ENCODE measurements around the gene FLOT2. TPM values are rescaled to one million over a fixed set of nuclear protein-coding genes. Genes with fewer than 3 reads are reported as not detected.

Gene FLOT2
- total RNA-seq, 1 donor from 2014 or later = 56.2 TPM

DNA sequence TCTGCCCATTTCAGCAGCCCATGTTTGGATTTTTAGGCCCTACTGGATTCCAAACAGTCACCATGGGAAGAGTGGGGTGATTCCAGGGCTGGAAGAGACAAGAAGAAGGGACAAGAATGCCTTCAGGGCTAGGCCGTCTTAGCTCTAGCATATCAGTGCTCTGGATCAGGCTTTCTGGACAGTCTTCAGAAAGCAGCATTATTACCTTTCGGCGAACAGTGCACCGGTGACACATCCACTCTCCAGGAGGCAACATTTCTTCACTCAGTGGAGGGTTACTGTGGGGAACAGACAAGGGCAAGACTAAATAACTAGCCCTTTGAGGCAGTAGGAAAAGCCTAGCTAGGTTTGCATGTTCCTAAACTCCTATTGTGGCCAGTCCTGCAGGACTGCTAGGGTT, 29.3 kb upstream of the FLOT2 start:
- peak overlapping the region; percentile 58 for H3K27ac ChIP-seq
- DNase-seq (ENCODE audit: extremely low spot score in 2 of 2) = no peak
- intact Hi-C loops (cut with DNase I) = no loop called here
- H3K4me1 ChIP-seq = peaks cover 28% of the 10 kb centered on the region
- H3K4me3 ChIP-seq = no peak overlapping the region
- no peaks in the 10 kb centered on the region for H3K9me3 ChIP-seq
- peaks cover 0 to 22% of the 10 kb centered on the region in 2 donors for H3K36me3 ChIP-seq
- H3K27me3 ChIP-seq = no peaks in the 10 kb centered on the region
- TF ChIP-seq POLR2AphosphoS5 (IDR thresholded peaks at IDR 0.05; ENCODE audit: insufficient read depth in 1 of 2, low read depth in 1 of 2) (no peak), POLR2A (IDR thresholded peaks at IDR 0.05) (no peak)
- TF ChIP-seq, protein P1, sequence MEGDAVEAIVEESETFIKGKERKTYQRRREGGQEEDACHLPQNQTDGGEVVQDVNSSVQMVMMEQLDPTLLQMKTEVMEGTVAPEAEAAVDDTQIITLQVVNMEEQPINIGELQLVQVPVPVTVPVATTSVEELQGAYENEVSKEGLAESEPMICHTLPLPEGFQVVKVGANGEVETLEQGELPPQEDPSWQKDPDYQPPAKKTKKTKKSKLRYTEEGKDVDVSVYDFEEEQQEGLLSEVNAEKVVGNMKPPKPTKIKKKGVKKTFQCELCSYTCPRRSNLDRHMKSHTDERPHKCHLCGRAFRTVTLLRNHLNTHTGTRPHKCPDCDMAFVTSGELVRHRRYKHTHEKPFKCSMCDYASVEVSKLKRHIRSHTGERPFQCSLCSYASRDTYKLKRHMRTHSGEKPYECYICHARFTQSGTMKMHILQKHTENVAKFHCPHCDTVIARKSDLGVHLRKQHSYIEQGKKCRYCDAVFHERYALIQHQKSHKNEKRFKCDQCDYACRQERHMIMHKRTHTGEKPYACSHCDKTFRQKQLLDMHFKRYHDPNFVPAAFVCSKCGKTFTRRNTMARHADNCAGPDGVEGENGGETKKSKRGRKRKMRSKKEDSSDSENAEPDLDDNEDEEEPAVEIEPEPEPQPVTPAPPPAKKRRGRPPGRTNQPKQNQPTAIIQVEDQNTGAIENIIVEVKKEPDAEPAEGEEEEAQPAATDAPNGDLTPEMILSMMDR (IDR thresholded peaks at IDR 0.05) = no peak

DNA sequence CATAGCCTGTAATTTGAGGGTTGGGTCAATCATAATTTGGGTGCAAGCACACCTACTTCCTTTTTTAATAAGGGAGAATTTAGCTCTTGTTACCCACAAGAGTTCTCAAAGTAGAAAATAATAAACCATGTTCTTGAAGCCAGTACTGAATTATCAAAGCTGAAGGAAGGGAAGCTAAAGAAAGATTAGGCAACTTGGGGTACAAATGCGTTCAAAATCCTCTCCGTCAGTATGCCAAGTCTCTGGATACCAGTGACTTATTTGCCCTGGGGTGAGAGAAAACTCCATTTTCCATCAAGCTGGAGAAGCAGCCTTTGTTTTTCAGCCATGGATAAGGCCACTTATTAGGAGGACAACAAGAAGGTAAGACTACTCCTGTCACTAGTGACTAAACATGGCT, 28.8 kb upstream of the FLOT2 start:
- no peaks in the 10 kb centered on the region for H3K27me3 ChIP-seq
- H3K27ac ChIP-seq = peak overlapping the region; percentile 58
- intact Hi-C loops (cut with DNase I) = no loop called here
- TF ChIP-seq, protein P1 (IDR thresholded peaks at IDR 0.05) = no peak
- H3K36me3 ChIP-seq = peaks cover 0 to 26% of the 10 kb centered on the region in 2 donors
- no peak overlapping the region for H3K4me3 ChIP-seq
- H3K4me1 ChIP-seq = peaks cover 28% of the 10 kb centered on the region
- no peaks in the 10 kb centered on the region for H3K9me3 ChIP-seq
- no peak for DNase-seq (ENCODE audit: extremely low spot score in 2 of 2)

DNA sequence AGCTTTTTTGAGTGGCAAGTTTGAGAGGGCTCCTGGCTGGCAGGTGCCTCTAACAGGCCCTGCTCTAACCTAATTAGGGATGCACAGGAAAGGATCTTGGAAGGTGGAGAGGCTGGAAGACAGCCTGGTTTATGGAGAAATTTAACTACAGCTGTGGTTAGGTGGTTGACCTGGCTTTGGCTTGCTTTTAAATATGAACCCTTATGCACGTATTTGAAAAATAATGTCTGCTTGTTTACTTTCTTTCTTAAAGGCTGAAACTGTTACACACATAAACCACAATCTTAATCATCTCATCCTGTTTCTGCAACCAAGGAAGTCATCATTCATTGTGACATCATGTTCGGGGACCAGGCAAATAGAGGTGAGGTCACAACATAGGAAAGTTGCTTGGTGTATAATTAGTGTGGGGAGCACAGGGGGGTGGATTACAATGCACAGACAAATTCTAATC, 28.4 kb upstream of the FLOT2 start:
- TF ChIP-seq POLR2AphosphoS5 (IDR thresholded peaks at IDR 0.05; ENCODE audit: insufficient read depth in 1 of 2, low read depth in 1 of 2) = peak in 1 of 2 donors; percentile 76
- TF ChIP-seq, protein P1 (IDR thresholded peaks at IDR 0.05) = no peak
- no peak for DNase-seq (ENCODE audit: extremely low spot score in 2 of 2)
- H3K27ac ChIP-seq = peak overlapping the region; percentile 58
- peaks cover 28% of the 10 kb centered on the region for H3K4me1 ChIP-seq
- H3K36me3 ChIP-seq = peaks cover 0 to 30% of the 10 kb centered on the region in 2 donors
- H3K4me3 ChIP-seq = no peak overlapping the region
- H3K9me3 ChIP-seq = no peaks in the 10 kb centered on the region
- no peaks in the 10 kb centered on the region for H3K27me3 ChIP-seq
- intact Hi-C loops (cut with DNase I) = no loop called here

DNA sequence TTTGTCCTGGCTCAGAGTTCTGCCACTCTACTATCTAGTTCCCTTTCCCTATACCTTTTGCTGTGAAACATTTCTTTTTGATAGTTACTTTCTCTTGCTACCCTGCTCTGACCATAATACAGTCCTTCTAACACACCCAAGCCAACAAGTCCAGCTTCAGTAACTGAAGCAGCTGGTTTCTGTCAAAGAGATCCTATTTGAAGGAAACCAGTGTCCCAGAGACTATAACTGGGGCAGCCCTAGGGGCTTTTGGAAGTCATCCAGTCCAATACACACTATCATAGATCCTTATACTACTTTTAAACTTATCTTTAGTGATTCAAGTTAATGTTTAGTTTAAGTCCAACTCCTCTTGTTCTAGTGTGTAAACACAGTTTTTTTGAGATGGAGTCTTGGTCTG, 22.7 kb upstream of the FLOT2 start:
- no peak for DNase-seq (ENCODE audit: extremely low spot score in 2 of 2)
- TF ChIP-seq, protein P1 (IDR thresholded peaks at IDR 0.05) = no peak
- TF ChIP-seq POLR2AphosphoS5 (IDR thresholded peaks at IDR 0.05; ENCODE audit: insufficient read depth in 1 of 2, low read depth in 1 of 2) (no peak), POLR2A (IDR thresholded peaks at IDR 0.05) (no peak)
- peaks cover under 1% of the 10 kb centered on the region for H3K4me1 ChIP-seq
- no peaks in the 10 kb centered on the region for H3K27me3 ChIP-seq
- intact Hi-C loops (cut with DNase I) = no loop called here
- no peaks in the 10 kb centered on the region for H3K9me3 ChIP-seq
- H3K36me3 ChIP-seq = peaks cover 0 to 86% of the 10 kb centered on the region in 2 donors
- no peak overlapping the region for H3K27ac ChIP-seq
- no peak overlapping the region for H3K4me3 ChIP-seq

DNA sequence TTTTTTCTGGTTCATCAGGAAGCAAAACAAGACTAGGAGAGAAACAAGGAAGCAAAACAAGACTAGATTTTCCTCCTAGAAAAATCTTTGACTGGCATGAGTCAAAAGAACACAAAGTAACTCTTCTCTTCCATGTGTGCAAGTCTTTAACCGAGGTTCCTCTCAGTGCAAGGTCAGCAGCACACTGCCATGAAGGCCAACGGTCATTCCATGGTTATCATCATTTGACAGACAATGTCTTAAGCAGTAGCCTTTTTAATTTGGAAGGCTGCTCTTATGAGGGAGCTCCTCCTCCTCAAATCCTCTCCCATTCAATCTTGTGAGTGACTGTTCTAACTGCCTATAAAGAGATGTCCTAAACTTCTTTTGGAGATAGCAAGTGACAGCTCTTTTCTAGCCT, 20.8 kb upstream of the FLOT2 start:
- intact Hi-C loops (cut with DNase I) = no loop called here
- DNase-seq (ENCODE audit: extremely low spot score in 2 of 2) = no peak
- peaks cover 0 to 93% of the 10 kb centered on the region in 2 donors for H3K36me3 ChIP-seq

More for the DNA sequence above, 20.8 kb upstream of the FLOT2 start:
- Histone ChIP-seq H3K27me3 (no peaks in the 10 kb centered on the region), H3K4me1 (no peaks in the 10 kb centered on the region), H3K27ac (no peak overlapping the region), H3K4me3 (no peak overlapping the region), H3K9me3 (no peaks in the 10 kb centered on the region)
- TF ChIP-seq POLR2A (IDR thresholded peaks at IDR 0.05) = no peak
- no peak for TF ChIP-seq POLR2AphosphoS5 (IDR thresholded peaks at IDR 0.05; ENCODE audit: insufficient read depth in 1 of 2, low read depth in 1 of 2)
- TF ChIP-seq, protein P1 (IDR thresholded peaks at IDR 0.05) = no peak
